Heart right ventricle (tissue), 16 donors: ENCODE results near the gene EVI5L. TPM values are rescaled to one million over a fixed set of nuclear protein-coding genes. Genes with fewer than 3 reads are reported as not detected.
"Not testable (repeated sequence)": the region's sequence is repeated elsewhere in the genome, so short reads cannot be mapped to it uniquely, and the experiment has no call there.

Source experiments
- ATAC-seq, 8 donors: fragments of 200-7000 bp; cut with Tn5 transposase; one replicate each; pipeline ENCODE4 v1.9.1; 2020; ENCODE audit warnings: mild to moderate bottlenecking in 8 of 8, moderate library complexity in 8 of 8, moderate number of reproducible peaks in 1 of 8
- DNase-seq, 2 donors: peaks; one replicate each; pipeline ENCODE4 v3.0.0-alpha.2; 2020
- H3K27ac ChIP-seq, 10 donors: fragments of 200-600 bp; sonication (generic) in 2 of 10; one replicate each; pipeline versions ENCODE4 v1.5.0 to v1.8.0; 2020 to 2022; ENCODE audit warnings: mild to moderate bottlenecking in 3 of 10
- H3K27me3 ChIP-seq, 7 donors: fragments of 200-600 bp; one replicate each; pipeline ENCODE4 v1.8.0; 2021 to 2022; ENCODE audit warnings: mild to moderate bottlenecking in 2 of 7
- H3K36me3 ChIP-seq, 9 donors: fragments of 200-600 bp; sonication (generic) in 1 of 9; one replicate each; pipeline versions ENCODE4 v1.5.0 to v1.8.0; 2020 to 2022; ENCODE audit warnings: mild to moderate bottlenecking in 2 of 9
- H3K4me1 ChIP-seq, 9 donors: fragments of 200-600 bp; sonication (generic) in 1 of 9; one replicate each; pipeline versions ENCODE4 v1.5.0 to v1.8.0; 2020 to 2022; ENCODE audit warnings: mild to moderate bottlenecking in 4 of 9
- H3K4me3 ChIP-seq, 10 donors: fragments of 200-600 bp; sonication (generic) in 2 of 10; one replicate each; pipeline versions ENCODE4 v1.5.0 to v1.8.0; 2020 to 2022; ENCODE audit warnings: mild to moderate bottlenecking in 7 of 10, moderate library complexity in 2 of 10
- H3K9me3 ChIP-seq, 11 donors: fragments of 200-600 bp in 10 of 11; sonication (generic) in 2 of 11; one replicate each; pipeline versions ENCODE4 v1.5.0 to v1.8.0; 2013 to 2022; ENCODE audit warnings: mild to moderate bottlenecking in 2 of 11, control low read depth in 1 of 11, moderate library complexity in 1 of 11
- CTCF ChIP-seq, 9 donors: fragments of 200-600 bp; sonication (generic) in 2 of 9; IDR thresholded peaks; one replicate each; pipeline versions ENCODE4 v1.5.0 to v1.8.0; 2021 to 2022; ENCODE audit warnings: antibody characterized with exemption in 9 of 9, mild to moderate bottlenecking in 5 of 9, moderate library complexity in 1 of 9
- WGBS, 2 donors: extraction: QIAGEN DNeasy Blood & Tissue Kit; methylation state at CpG; one replicate each; pipeline ENCODE4 v1.1.7; 2013; ENCODE audit warnings: inconsistent platforms in 1 of 2; 5-methylcytosine and 5-hydroxymethylcytosine counted together
- intact Hi-C, 10 donors: fragments of 100-400 bp; cut with DNase I; formaldehyde crosslinking; loops; one replicate each; pipeline versions ENCODE4 v1.11.1 to v1.14.2; 2022
- polyA plus RNA-seq, 2 donors: library from polyadenylated mRNA; stranded (reverse); fragments of 200-250 nt; gene quantifications; one replicate each; pipeline ENCODE4 v1.2.3, GENCODE V29; 2013
- total RNA-seq, 10 donors: library from RNA; stranded (reverse); fragmentation: NEBNext Ultra II Directional in 3 of 10; extraction: Animal tissue kit (Norgen Biotek cat#: 25700) in 3 of 10; gene quantifications; one replicate each; pipeline versions ENCODE4 v1.2.1 to v1.2.4, GENCODE V29; 2021 to 2023
- donor health status: Arrhythmogenic right ventricular cardiomyopathy.
- donor health status: ischemic (EF 13 %, LVEDD 7.1; RV severe dilation, severe dysfunction).
- donor health status: healthy with polysubstance abuse.
- donor health status: DM: no; HTN: yes; CAD: no.
- donor health status: DM: no; HTN: no; CAD: no.
- donor health status: ischemic (EF 25% LVEDD 6.9; RV normal size, moderate dysfunction).
- donor health status: ischemic (EF 25% LVEDD 5.7; RV mildly dilated, moderate dysfunction).
- donor health status: healthy.
- donor health status: DM: yes; HTN: yes; CAD: no.
- donor health status: Ischemic cardiomyopathy.
- donor health status: ischemic (EF 35%, LVEDD 5.7; RV mildly dilated, moderate dysfunction).
- donor health status: nonischemic (EF 11% LVEDD 7.7; RV severe dilation, severe dysfunction).
- donor health status: DM: yes; HTN: yes; CAD: no.
- donor health status: PGD.
- donor health status: ischemic (EF 29% LVEDD 5.4; RV normal size, mild dysfunction).
- donor health status: nonischemic (EF 23%, LVEDD 6.1; RV moderate dilation, normal function).

The EVI5L gene
- total and polyA plus RNA-seq, 12 donors: 12.9 to 26.3 (median 20.3) TPM

- intact Hi-C loops: loop anchor here in 2 of 10 donors (10.0 kb wide), 2 partner anchors 122 to 242 kb away; partner anchors contain the start of gene TRAPPC5 (in 1 of the 2)
- TF ChIP-seq CTCF (IDR thresholded peaks at IDR 0.05): no peak
Measured at GRCh38 chr19:7806876-7807275, 23.1 kb upstream of the EVI5L start.

GRCh38 chr19:7808108-7808507, 21.9 kb upstream of the EVI5L start:
- H3K27me3 ChIP-seq: peaks cover 0 to 39% (median 14%) of the 10 kb centered on the region in 7 donors
- no peak for DNase-seq

More at GRCh38 chr19:7806876-7807275, 23.1 kb upstream of the EVI5L start:
- H3K4me3 ChIP-seq: no peak overlapping the region
- H3K36me3 ChIP-seq: no peaks in the 10 kb centered on the region
- H3K9me3 ChIP-seq: peaks cover 0 to 18% (median 11%) of the 10 kb centered on the region in 11 donors
- H3K4me1 ChIP-seq: peaks cover 0 to 4% (median 0%) of the 10 kb centered on the region in 9 donors
- DNase-seq: no peak
- WGBS, 2 donors: 81 to 84% methylated on average over 9 of the region's 9 CpGs
- no peak for ATAC-seq
- H3K27ac ChIP-seq: no peak overlapping the region
- H3K27me3 ChIP-seq: peaks cover 0 to 49% (median 14%) of the 10 kb centered on the region in 7 donors

GRCh38 chr19:7811989-7812388, 18.0 kb upstream of the EVI5L start:
- no peak for TF ChIP-seq CTCF (IDR thresholded peaks at IDR 0.05)
- H3K27ac ChIP-seq: no peak overlapping the region
- H3K9me3 ChIP-seq: peaks cover 0 to 38% (median 21%) of the 10 kb centered on the region in 11 donors
- no peak overlapping the region for H3K4me3 ChIP-seq
- no peaks in the 10 kb centered on the region for H3K36me3 ChIP-seq
- DNase-seq (no peak), ATAC-seq (no peak)
- H3K27me3 ChIP-seq: peaks cover 0 to 19% (median 5%) of the 10 kb centered on the region in 7 donors
- 47 to 53% methylated on average over 2 of the region's 2 CpGs for WGBS, 2 donors
- H3K4me1 ChIP-seq: peaks cover 0 to 14% (median 0%) of the 10 kb centered on the region in 9 donors
- intact Hi-C loops: no loop called here

More at GRCh38 chr19:7808108-7808507, 21.9 kb upstream of the EVI5L start:
- 58 to 64% methylated on average over 5 of the region's 5 CpGs for WGBS, 2 donors
- intact Hi-C loops: loop anchor here in 2 of 10 donors (10.0 kb wide), 2 partner anchors 123 to 243 kb away; partner anchors contain the start of gene TRAPPC5 (in 1 of the 2)
- TF ChIP-seq CTCF (IDR thresholded peaks at IDR 0.05): no peak
- Histone ChIP-seq H3K27ac (no peak overlapping the region), H3K4me1 (peaks cover 0 to 4% (median 0%) of the 10 kb centered on the region in 9 donors), H3K9me3 (peaks cover 0 to 28% (median 21%) of the 10 kb centered on the region in 11 donors), H3K4me3 (no peak overlapping the region), H3K36me3 (no peaks in the 10 kb centered on the region)
- no peak for ATAC-seq

GRCh38 chr19:7815325-7815724, 14.7 kb upstream of the EVI5L start:
- peaks cover 0 to 59% (median 31%) of the 10 kb centered on the region in 11 donors for H3K9me3 ChIP-seq
- no peak for DNase-seq
- no peak for ATAC-seq
- 41 to 53% methylated on average over 10 of the region's 10 CpGs for WGBS, 2 donors
- no peak overlapping the region for H3K4me3 ChIP-seq
- no peaks in the 10 kb centered on the region for H3K36me3 ChIP-seq
- no peak for TF ChIP-seq CTCF (IDR thresholded peaks at IDR 0.05)
- H3K27me3 ChIP-seq: peaks cover 0 to 12% (median 8%) of the 10 kb centered on the region in 7 donors
- H3K4me1 ChIP-seq: peaks cover 0 to 10% (median 0%) of the 10 kb centered on the region in 9 donors
- H3K27ac ChIP-seq: no peak overlapping the region
- intact Hi-C loops: no loop called here

- 94% methylated on average over 3 of the region's 3 CpGs for WGBS, 2 donors
- H3K4me1 ChIP-seq, H3K27ac ChIP-seq, DNase-seq, intact Hi-C loops, H3K4me3 ChIP-seq, ATAC-seq, H3K36me3 ChIP-seq: not testable (repeated sequence)
- Histone ChIP-seq H3K9me3 (peaks cover 0 to 52% (median 31%) of the 10 kb centered on the region in 11 donors), H3K27me3 (peaks cover 0 to 19% (median 13%) of the 10 kb centered on the region in 7 donors)
Measured at GRCh38 chr19:7816040-7816439, 14.0 kb upstream of the EVI5L start.
